GM23338 (cell line): ENCODE measurements around the gene NEK6. TPM values are rescaled to one million over a fixed set of nuclear protein-coding genes. Genes with fewer than 3 reads are reported as not detected.

ENCODE experiments used
- ATAC-seq: fragments of 200-7000 bp; cut with Tn5 transposase; 3 replicates; pipeline ENCODE4 v1.9.1; 2020
- DNase-seq: peaks from one replicate; pipeline ENCODE4 v3.0.0-alpha.2; 2015; ENCODE audit warnings: low spot score
- H2AFZ ChIP-seq: fragments of 200-600 bp; sonication (generic); 2 replicates; pipeline ENCODE4 v1.8.0; 2016; ENCODE audit warnings: antibody characterized with exemption, mild to moderate bottlenecking, moderate library complexity
- H3F3A ChIP-seq: fragments of 200-600 bp; sonication (generic); replicated peaks from 2 replicates; pipeline ENCODE4 v1.8.0; 2017; ENCODE audit warnings: antibody characterized with exemption, mixed run types, low read depth
- H3K27ac ChIP-seq: fragments of 200-600 bp; sonication (generic); 2 replicates; pipeline ENCODE4 v1.6.1; 2016; ENCODE audit warnings: low read depth
- H3K27me3 ChIP-seq: fragments of 200-600 bp; sonication (generic); 2 replicates; pipeline ENCODE4 v1.8.0; 2016; ENCODE audit warnings: mild to moderate bottlenecking, mixed run types, moderate library complexity; ENCODE audit not compliant: insufficient read depth
- H3K36me3 ChIP-seq: fragments of 200-600 bp; sonication (generic); 2 replicates; pipeline ENCODE4 v1.8.0; 2016; ENCODE audit warnings: mild to moderate bottlenecking; ENCODE audit not compliant: insufficient read depth
- H3K4me1 ChIP-seq: fragments of 200-600 bp; sonication (generic); 2 replicates; pipeline ENCODE4 v1.8.0; 2016; ENCODE audit warnings: mild to moderate bottlenecking, moderate library complexity; ENCODE audit not compliant: insufficient read depth
- H3K4me2 ChIP-seq: fragments of 200-600 bp; sonication (generic); 2 replicates; pipeline ENCODE4 v1.7.1; 2017; ENCODE audit warnings: mixed run types
- H3K4me3 ChIP-seq: fragments of 200-600 bp; sonication (generic); 2 replicates; pipeline ENCODE4 v1.6.1; 2016; ENCODE audit warnings: mixed run types
- H3K79me2 ChIP-seq: fragments of 200-600 bp; sonication (generic); replicated peaks from 2 replicates; pipeline ENCODE4 v1.8.0; 2017; ENCODE audit warnings: mild to moderate bottlenecking; ENCODE audit not compliant: insufficient read depth
- H3K9me2 ChIP-seq: fragments of 200-600 bp; sonication (generic); 2 replicates; pipeline ENCODE4 v1.8.0; 2017; ENCODE audit not compliant: insufficient read depth
- H4K20me1 ChIP-seq: fragments of 200-600 bp; sonication (generic); replicated peaks from 2 replicates; pipeline ENCODE4 v1.8.0; 2017; ENCODE audit warnings: mild to moderate bottlenecking; ENCODE audit not compliant: insufficient read depth
- H3K27ac Mint-ChIP-seq: 2 replicates; pipeline ENCODE4 v1.8.0; 2020; ENCODE audit warnings: inconsistent platforms, mild to moderate bottlenecking, moderate library complexity, mixed read lengths
- H3K27me3 Mint-ChIP-seq: 3 replicates; pipeline ENCODE4 v1.8.0; 2022; ENCODE audit warnings: low read depth, mild to moderate bottlenecking, moderate library complexity, mixed read lengths, inconsistent platforms; ENCODE audit not compliant: insufficient read depth, poor library complexity
- H3K36me3 Mint-ChIP-seq: 3 replicates; pipeline ENCODE4 v1.8.0; 2021; ENCODE audit warnings: low read depth, mild to moderate bottlenecking, inconsistent platforms, moderate library complexity, mixed read lengths
- H3K4me1 Mint-ChIP-seq: 3 replicates; pipeline ENCODE4 v1.8.0; 2020; ENCODE audit warnings: mild to moderate bottlenecking, inconsistent platforms, mixed read lengths
- H3K4me3 Mint-ChIP-seq: 3 replicates; pipeline ENCODE4 v1.8.0; 2021; ENCODE audit warnings: moderate library complexity, mild to moderate bottlenecking, inconsistent platforms, mixed read lengths
- H3K9me3 Mint-ChIP-seq: 3 replicates; pipeline ENCODE4 v1.8.0; 2020; ENCODE audit warnings: moderate library complexity, mild to moderate bottlenecking, inconsistent platforms, mixed read lengths
- CREB1 ChIP-seq: fragments of 250-450 bp; sonication (Bioruptor Pico); IDR thresholded peaks from 2 replicates; pipeline ENCODE4 v1.5.0; 2020; ENCODE audit warnings: low read depth, mild to moderate bottlenecking, moderate library complexity
- CTCF ChIP-seq, 2 experiments: fragments of 200-600 bp in 1 of 2; sonication (generic) in 1 of 2; conservative IDR thresholded peaks; 2 replicates each; pipeline versions ENCODE4 v1.5.1 to v1.6.1; 2016 to 2017; ENCODE audit warnings: antibody characterized with exemption in 2 of 2, low read depth in 2 of 2, mild to moderate bottlenecking in 2 of 2, moderate library complexity in 1 of 2
- ETS1 ChIP-seq: IDR thresholded peaks from 2 replicates; pipeline ENCODE4 v1.6.1; 2016; ENCODE audit warnings: antibody characterized with exemption
- EZH2phosphoT487 ChIP-seq: fragments of 200-600 bp; sonication (generic); IDR thresholded peaks from one replicate; pipeline ENCODE4 v1.8.1; 2018; ENCODE audit warnings: antibody characterized with exemption; ENCODE audit not compliant: unreplicated experiment
- JUNB ChIP-seq: IDR thresholded peaks from one replicate; pipeline ENCODE4 v1.6.1; 2016; ENCODE audit warnings: antibody characterized with exemption; ENCODE audit not compliant: unreplicated experiment
- NANOG ChIP-seq: IDR thresholded peaks from 2 replicates; pipeline ENCODE4 v1.6.1; 2016; ENCODE audit warnings: antibody characterized with exemption, borderline replicate concordance
- REST ChIP-seq: IDR thresholded peaks from one replicate; pipeline ENCODE4 v1.6.1; 2018; ENCODE audit warnings: antibody characterized with exemption; ENCODE audit not compliant: unreplicated experiment
- STAT1 ChIP-seq: IDR thresholded peaks from one replicate; pipeline ENCODE4 v1.6.1; 2016; ENCODE audit warnings: antibody characterized with exemption; ENCODE audit not compliant: unreplicated experiment
- ZNF114 ChIP-seq: fragments of 250-450 bp; sonication (Bioruptor Pico); IDR thresholded peaks from 2 replicates; pipeline ENCODE4 v1.5.0; 2020; ENCODE audit warnings: mild to moderate bottlenecking, moderate library complexity
- ZNF331 ChIP-seq: fragments of 250-450 bp; sonication (Bioruptor Pico); IDR thresholded peaks from 2 replicates; pipeline ENCODE4 v1.5.0; 2020; ENCODE audit warnings: low read depth, mild to moderate bottlenecking, moderate library complexity
- polyA plus RNA-seq: library from polyadenylated mRNA; unstranded; fragments of >200 nt; fragmentation: Nextera tagmentation; extraction: Ambion mirVana; gene quantifications from 2 replicates; pipeline ENCODE4 v1.2.1, GENCODE V29; 2016
- total RNA-seq: library from RNA; depleted of rRNA; stranded (reverse); fragments of >200 nt; shearing (Covaris generic); gene quantifications from 2 replicates; pipeline ENCODE4 v1.2.3, GENCODE V29; 2014

Gene NEK6
- total and polyA plus RNA-seq, 2 experiments from 2014 or later, result 8.1 to 11.2 TPM

GRCh38 chr9:124293718-124294506 is 36.2 kb downstream of the NEK6 start:
- no peak overlapping the region for H3K4me2 ChIP-seq
- H4K20me1 ChIP-seq, result no peaks in the 10 kb centered on the region; the same call in 1 of the 2 replicates
- Mint-ChIP-seq H3K9me3 (no peaks in the 10 kb centered on the region), H3K27me3 (peaks cover 5% of the 10 kb centered on the region), H3K4me1 (peaks cover 22% of the 10 kb centered on the region), H3K4me3 (no peak overlapping the region), H3K27ac (no peak overlapping the region), H3K36me3 (no peaks in the 10 kb centered on the region; the same call in 2 of the 3 replicates)
- H2AFZ ChIP-seq, result no peak overlapping the region
- no peaks in the 10 kb centered on the region for H3K4me1 ChIP-seq
- H3F3A ChIP-seq, result no peaks in the 10 kb centered on the region
- H3K36me3 ChIP-seq, result no peaks in the 10 kb centered on the region
- TF ChIP-seq CTCF (conservative IDR thresholded peaks at IDR 0.05; ENCODE audit: low read depth in 2 of 2) (peak; percentile 8 to 42; a peak in 2 of 4 replicates), CREB1 (CRISPR knock-in tag) (no peak)
- no peak overlapping the region for H3K27ac ChIP-seq
- 0 out of 2 replicates have a peak, but pooled peaks cover 3% of the 10 kb centered on the region for H3K79me2 ChIP-seq
- ATAC-seq, result no peak
- DNase-seq, result no peak
- H3K9me2 ChIP-seq, result no peaks in the 10 kb centered on the region
- no peaks in the 10 kb centered on the region for H3K27me3 ChIP-seq
- no peak overlapping the region for H3K4me3 ChIP-seq

GRCh38 chr9:124295159-124295794 is 37.5 kb downstream of the NEK6 start:
- no peak for DNase-seq
- Histone ChIP-seq H3K4me3 (no peak overlapping the region), H3F3A (no peaks in the 10 kb centered on the region), H2AFZ (no peak overlapping the region), H4K20me1 (no peaks in the 10 kb centered on the region; the same call in 1 of the 2 replicates), H3K27me3 (no peaks in the 10 kb centered on the region), H3K4me1 (no peaks in the 10 kb centered on the region), H3K79me2 (0 out of 2 replicates have a peak, but pooled peaks cover 3% of the 10 kb centered on the region), H3K36me3 (no peaks in the 10 kb centered on the region), H3K4me2 (no peak overlapping the region), H3K9me2 (no peaks in the 10 kb centered on the region), H3K27ac (no peak overlapping the region)
- H3K27me3 Mint-ChIP-seq, result peaks cover 6% of the 10 kb centered on the region
- H3K27ac Mint-ChIP-seq, result no peak overlapping the region
- peaks cover 27% of the 10 kb centered on the region for H3K4me1 Mint-ChIP-seq
- ATAC-seq, result no peak
- no peaks in the 10 kb centered on the region; the same call in 2 of the 3 replicates for H3K36me3 Mint-ChIP-seq
- H3K9me3 Mint-ChIP-seq, result no peaks in the 10 kb centered on the region
- no peak overlapping the region for H3K4me3 Mint-ChIP-seq
- no peak for TF ChIP-seq REST
- TF ChIP-seq CREB1 (CRISPR knock-in tag), result no peak
- TF ChIP-seq NANOG, result no peak
- no peak for TF ChIP-seq ZNF114 (CRISPR knock-in tag)
- TF ChIP-seq JUNB, result no peak
- no peak for TF ChIP-seq STAT1
- TF ChIP-seq ZNF331 (CRISPR knock-in tag), result no peak
- TF ChIP-seq ETS1, result no peak
- no peak for TF ChIP-seq EZH2phosphoT487
